UCSD-AML1 (cell line): Measurements from ENCODE around the gene LRBA.

Experiments
- DNase-seq: peaks from one replicate; lab custom pipeline; 2025; ENCODE audit not compliant: unreplicated experiment; lab: John Stamatoyannopoulos, UW

LRBA gene

DNA sequence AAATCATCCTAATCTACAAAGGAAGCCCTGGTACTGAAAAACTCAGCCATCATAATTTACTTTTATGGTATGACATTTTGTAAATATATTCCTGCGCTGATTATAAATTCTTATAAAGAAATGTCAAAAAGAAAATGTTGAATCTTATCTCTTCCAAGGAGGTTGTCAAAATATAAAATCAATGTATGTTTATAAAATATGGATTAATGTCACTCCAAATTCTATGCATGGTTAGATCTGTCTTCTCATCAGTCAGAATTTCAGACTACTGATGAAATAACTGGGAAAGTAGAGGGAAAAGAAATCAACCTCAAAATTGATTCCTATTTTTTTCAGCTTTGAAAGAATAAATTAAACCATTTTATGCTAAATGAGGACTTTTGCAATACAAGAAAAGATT lies 553.1 kb downstream of the LRBA start:
- no peak for DNase-seq

DNA sequence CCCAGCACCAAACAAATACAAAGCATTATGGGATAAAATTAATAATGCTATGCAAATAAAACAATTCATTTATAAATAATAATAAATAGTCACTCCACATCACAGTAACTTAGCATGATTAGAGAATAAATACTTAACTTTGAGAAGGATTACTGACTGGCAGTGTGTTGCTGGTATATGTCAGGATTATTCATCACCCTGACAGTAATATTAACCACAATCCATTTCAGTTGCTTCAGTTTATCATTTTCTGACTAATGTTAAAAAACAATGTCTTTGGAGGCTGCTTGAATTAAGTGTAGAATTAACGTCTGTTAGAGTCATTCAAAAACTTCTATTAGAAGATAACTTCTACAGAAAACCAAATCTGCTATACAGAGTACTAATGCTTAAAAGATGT lies 557.3 kb downstream of the LRBA start:
- no peak for DNase-seq

DNA sequence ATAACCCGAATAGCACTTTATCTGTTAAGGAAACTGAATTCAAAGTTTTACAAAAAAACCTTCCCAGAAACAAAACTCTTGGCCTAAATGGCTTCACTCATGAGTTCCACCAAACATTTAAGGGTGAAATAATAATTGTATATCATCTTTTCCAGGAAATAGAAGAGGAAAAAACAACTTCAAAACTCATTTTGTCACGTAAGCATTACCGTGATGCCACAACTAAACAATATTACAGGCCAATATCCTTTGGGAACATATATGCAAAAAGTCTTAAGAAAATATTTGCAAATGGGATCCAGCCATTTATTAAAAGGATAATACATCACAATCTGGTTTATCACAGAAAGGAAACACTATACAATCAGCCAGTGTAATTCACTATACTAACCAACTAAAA lies 563.2 kb downstream of the LRBA start:
- no peak for DNase-seq

DNA sequence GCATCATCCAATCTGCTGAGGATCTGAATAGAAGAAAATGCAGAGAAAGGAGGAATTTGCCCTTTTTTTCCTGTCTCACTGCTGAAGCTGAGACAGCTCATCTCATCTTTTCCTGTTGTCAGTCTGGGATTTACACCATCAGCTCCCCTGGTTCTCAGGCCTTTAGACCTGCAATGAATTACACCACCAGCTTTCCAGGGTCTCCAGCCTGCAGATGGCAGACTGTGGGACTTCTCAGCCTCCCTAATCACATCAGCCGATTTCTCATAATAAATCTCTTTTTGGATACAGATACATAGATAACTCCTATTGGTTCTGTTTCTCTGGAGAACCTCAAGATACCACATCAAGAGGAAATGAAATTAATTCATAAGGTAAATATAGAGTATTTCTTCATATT lies 567.7 kb downstream of the LRBA start:
- no peak for DNase-seq

DNA sequence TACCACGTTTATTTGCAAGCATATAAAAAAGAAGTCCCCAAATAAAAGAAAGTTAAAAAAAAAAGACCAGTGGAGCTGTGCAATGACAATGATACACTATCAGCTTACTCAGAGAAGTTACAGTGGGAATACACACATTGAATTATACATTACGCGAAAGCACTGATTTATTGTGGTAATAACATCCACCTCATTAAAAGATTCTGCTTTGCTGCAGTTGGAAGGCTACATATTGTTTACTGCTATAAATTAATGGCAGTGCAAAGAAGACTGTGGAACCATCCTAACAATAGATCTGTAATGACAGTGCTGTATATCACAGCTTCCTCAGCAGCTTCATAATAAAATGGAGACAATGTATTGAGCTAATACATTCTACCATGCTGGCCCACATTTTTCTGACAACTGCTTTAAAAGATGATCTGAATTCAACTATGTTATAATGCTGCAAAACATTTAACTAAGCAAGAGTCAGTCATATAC lies 575.6 kb downstream of the LRBA start:
- no peak for DNase-seq

DNA sequence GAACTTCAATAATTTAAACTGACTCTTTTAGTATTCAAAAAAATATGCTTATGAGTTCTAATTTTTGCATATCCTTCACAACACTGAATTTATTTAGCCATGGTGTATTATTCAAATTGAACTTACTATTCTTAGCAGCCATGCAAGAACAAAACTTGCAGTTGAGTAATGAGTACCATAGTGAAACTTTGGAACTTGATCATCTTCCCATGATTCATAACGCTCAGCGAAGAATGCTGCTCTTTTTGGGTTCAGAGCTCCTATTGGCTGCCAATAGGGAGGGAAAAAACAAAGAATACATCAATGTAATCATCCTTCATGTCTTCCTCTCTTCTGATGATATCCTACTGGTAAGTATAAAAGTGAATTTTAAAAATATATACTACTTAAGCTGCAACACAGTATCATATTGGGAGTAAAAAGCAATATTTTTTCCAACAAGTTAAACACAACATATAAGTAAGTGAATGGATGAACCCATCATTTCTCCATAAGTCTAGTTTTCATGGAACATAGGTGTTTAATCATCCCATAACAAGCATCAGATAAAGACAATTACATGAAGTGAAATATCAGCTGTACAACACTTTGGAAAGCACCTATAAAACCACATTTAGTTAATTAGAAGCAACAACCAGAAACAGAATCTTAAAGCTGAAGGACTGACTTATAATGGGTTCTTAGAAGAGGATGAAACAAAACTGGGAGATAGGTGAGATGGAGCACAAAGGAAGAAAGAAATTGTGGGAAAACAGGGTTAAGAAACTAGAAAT lies 578.3 kb downstream of the LRBA start:
- DNase-seq: no peak

DNA sequence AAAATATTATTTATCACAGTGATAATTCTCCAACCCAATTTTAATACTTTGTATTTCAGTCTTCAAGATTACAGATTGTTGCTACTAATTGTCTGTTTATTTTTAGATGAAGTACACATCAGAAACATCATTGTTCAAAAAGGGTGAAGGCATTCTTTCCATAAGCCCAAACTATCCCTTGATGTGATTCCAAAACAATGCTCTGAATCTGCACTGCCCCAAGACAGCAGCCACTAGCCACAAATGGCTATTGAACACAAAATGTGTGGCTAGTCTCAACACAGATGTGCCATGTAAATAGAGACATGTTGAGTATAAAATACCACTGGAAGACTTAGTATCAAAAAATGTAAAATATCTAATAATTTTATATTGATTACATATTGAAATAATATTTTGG lies 583.9 kb downstream of the LRBA start:
- no peak for DNase-seq

DNA sequence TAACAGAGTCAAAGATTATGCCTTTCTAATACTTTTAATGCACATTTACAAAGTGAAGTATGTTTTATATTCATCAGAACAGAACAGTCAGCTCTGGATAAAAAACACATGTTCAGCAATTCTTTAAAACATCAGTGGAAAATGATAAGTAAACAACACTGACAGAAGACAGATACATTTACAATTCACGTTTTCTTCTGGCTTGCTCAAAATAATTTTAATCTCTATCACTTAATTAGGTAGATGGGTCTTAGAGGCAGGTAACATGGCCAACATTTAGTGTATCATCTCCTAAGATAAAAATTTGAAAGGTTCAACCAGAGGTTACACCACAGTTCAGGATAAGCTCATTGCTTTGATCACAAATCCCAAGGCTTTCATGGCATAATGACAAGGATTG lies 589.9 kb downstream of the LRBA start:
- no peak for DNase-seq

DNA sequence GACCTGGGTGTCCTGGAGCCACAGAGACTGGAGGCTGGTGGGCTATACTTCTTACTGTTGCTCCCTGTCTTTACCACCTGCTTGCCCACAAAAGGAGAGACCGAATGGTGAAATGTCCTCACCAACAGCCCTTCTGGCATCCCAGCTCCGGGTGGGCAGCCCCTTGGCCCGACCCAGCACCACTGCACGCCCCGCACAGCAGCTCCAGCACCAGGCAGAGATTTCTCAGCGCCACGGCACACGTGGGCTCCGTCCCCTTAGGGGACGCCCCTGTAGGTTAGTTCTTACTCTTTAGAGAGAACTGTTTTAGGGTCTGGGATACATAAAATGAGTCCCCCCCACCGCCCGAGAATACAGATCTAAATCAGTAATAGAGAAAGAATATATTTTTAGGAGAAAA lies 591.6 kb downstream of the LRBA start:
- no peak for DNase-seq

DNA sequence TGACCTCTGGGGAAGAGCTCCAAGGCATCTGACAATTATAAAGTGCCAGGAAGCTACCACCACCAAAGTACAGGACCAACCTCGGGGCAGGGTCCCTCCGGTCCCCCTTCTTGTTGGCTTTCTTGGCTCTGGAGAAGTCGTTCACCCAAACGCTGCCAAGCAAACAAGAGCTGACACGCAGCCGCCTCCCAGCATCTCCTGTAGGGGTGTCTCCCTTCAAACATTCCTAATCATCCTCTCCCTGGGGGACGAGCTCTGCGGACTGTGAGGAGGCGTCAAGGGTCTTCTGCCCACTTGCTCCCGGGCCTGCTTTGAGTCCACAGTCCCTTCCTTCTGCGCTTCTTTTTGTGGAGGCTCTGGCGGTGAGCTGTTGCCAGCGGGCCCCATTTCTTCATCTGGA lies 592.0 kb downstream of the LRBA start:
- no peak for DNase-seq

DNA sequence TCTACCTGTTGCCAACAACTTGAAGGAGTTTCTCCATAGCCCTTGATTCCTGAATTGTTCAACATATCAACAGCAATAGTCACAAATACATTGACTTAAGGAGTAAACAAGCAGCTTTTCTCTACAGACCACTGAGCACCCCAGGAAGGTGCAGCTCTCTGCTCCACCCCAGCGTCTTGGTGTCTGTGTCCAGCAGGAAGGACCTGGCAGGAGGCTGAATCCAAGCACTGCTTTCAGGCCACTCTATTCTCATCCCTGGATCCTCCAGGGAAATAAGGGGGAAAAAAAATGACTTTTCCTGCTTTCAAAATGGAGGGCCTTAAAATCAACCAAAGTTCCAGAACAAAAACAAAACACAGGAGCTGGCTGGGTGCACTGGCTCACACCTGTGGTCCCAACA lies 593.5 kb downstream of the LRBA start:
- no peak for DNase-seq

DNA sequence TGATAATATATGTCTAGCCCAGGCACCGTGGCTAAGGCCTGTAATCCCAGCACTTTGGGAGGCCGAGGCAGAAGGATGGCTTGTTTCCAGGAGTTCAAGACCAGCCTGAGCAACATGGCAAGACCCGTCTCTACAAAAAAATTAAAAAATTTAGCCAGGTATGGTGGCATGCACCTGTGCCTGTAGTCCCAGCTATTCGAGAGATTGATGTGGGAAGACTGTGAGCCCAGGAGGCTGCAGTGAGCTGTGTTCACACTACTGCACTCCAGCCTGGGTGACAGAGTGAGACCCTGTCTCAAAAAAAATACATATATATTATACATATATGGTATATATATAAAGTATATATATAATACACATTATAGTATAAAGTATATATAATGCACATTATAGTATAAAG lies 595.1 kb downstream of the LRBA start:
- no peak for DNase-seq

DNA sequence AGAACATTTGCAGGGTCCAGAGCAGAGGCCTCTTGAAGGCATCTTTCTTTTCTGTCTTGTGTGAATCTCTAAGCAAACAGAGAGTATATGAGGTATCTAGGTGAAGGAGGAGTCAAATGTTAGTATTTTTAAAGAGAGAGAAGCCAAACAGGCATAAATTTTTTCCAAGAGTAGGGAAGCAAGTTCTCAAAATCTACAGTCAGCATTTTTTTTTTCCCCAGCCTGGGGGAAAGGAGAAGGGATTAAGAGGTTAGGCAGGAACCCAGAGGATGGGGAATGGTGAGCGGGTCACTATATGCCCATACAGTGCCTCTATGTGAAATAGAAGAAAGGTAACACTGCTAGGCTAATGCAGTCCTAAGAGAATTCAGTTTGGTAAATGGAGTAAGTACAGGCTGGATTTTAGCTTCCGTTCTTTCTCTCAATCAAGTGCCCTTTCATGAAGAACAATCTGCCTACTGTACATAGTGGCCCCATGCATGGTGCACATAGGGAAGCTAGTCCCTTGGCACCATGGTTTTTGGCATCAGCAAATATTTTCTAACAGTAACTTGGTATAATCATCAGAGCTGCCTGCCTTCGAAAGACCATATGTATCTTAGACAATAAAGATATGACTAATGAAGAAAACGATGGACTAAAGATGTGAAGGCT lies 596.2 kb downstream of the LRBA start:
- DNase-seq: no peak

DNA sequence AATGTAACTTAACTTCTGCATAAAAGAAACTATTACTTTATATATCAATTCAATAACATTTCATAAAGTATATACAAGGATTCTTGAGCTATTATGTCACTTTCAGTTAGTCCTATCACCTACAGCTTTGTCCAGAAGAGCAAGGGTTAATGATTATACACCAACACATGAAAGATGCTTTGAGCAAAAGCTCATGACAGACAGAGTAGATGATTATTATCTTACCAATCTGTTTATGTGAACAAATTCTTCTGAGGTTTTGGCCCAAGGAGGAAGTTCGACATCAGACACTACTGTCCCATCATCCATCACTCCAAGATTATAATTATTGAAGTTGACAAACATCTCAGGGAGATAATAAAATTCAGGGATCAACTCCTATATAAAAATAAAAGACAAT lies 599.9 kb downstream of the LRBA start:
- no peak for DNase-seq

DNA sequence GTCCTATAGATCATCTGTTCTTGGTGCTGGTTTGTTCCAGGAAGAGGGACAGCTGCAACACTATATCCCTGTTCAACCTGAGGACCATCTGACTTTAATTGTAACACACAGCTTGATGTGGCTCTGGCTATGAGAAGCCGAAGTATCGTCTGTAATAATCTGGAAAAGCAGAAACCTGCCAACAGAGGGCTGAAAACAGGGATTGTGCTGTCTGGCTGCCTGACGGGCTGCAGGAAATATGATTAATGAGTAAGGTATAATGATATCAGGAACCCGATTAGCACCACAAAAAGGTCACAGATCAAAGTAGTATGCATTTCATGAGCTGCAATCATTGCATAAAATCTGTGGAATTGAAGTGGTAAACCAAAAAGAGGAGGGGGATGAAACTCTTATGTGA lies 603.6 kb downstream of the LRBA start:
- DNase-seq: no peak

DNA sequence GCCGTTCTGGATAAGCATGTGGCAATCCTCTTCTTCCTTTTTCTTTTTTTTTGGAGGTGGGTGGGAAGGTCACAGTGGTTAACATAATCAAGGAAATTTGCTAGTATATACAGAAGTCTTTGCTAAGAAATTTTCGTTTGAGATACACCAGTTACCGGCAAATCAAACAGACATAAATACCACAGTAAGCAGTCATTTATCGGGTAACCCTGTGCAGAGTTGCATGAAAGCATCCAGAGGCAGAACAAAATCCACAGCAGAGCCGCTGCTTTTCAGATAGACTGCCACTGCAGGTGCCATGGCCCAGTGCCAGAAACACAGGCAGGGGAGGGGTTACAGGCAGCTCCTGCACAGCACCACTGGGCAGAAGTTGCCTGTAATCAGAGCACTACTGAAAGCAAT lies 612.2 kb downstream of the LRBA start:
- no peak for DNase-seq

DNA sequence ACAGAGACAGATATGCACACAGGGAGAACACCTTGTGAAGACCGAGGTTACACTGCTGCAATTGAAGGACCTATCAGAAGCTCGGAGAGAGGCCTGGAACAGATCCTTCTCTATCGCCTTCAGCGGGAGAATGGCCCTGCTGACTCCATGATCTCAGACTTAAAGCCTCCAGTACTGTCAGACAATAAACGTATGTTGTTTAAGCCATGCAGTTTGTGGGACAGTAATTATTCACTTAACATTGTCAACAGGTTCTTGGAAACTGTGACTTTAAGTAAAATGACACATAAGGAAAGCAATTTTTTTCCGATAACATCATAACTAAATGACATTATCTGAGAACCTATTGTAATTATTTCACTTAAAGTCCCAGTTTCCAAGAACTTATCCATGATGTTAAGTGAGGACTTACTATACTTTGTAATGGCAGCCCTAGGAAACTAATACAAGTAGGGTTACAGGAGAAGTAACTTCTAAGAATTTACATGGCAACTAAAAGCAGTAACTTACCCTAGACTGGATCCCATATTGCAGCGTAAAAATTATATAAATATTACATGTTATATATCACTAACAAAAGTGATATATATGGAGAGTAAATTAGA lies 613.9 kb downstream of the LRBA start:
- no peak for DNase-seq

DNA sequence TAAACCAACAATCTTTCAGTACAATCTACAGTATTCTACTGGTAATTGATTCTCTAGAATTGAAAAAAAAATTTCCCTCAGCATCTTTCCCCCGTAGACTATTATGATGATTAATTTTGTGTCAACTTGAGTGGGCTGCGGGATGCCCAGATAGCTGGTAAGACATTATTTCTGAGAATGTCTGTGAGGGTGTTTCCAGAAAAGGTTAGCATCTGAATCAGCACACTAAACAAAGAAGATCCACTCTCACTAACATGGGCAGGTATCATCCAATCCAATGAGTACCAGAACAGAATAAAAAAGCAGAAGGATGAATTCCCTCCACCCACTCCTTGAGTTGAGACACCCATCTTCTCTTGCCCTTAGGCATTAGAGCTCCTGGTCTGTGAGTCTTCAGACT lies 619.2 kb downstream of the LRBA start:
- no peak for DNase-seq

DNA sequence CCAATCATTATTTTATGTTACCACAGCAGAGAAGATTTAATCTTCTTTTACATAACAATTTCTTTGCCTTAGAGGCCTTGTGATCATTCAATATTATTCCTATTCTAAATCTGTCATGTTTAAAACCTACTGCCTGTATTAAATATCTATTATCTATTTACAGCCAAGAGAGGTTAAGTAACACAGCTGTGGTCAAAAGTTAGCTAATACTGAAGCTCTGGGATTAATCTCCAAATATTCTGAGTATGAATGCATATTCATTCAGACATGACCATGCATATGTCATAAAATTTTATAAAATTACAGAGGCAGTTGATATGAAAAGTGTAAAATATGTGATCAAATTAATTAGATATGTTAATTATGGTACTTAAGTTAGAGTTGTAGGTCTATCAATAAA lies 621.0 kb downstream of the LRBA start:
- DNase-seq: no peak

DNA sequence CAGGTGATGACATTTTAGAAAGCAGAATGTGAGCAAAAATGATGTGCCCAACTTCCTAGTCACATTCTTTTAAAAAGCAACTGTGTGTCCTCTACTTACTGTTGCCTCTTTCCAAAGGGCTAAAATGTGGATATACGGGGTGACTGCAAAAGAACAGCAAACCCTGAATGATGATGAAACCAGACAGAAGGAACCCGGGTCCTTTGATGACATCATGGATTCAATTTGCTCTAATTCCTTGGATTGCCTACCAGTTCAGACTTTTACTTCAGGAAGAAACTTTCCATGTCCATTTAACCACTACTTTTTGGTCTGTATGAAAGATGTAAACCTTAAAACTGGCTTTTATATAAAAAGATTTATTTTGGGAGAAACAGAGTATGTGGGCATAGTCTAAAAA lies 624.0 kb downstream of the LRBA start:
- no peak for DNase-seq

DNA sequence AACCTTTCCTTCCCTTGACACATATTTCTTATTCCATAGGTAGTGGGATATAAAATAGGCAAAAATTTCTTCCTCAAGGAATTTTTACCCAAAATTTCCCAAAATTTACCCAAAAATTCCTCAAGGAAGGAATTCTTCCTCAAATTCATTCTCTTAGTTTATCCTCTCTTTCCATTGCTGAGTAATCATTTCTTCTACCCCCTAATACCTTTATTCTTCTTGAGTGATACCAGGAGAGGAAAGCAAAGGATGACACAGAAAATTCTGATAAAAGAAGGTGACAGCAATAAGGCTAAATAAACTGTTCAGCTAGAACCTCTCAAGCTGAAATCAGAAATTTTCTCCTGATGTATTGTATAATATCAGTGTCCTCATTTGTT lies 624.6 kb downstream of the LRBA start:
- no peak for DNase-seq

DNA sequence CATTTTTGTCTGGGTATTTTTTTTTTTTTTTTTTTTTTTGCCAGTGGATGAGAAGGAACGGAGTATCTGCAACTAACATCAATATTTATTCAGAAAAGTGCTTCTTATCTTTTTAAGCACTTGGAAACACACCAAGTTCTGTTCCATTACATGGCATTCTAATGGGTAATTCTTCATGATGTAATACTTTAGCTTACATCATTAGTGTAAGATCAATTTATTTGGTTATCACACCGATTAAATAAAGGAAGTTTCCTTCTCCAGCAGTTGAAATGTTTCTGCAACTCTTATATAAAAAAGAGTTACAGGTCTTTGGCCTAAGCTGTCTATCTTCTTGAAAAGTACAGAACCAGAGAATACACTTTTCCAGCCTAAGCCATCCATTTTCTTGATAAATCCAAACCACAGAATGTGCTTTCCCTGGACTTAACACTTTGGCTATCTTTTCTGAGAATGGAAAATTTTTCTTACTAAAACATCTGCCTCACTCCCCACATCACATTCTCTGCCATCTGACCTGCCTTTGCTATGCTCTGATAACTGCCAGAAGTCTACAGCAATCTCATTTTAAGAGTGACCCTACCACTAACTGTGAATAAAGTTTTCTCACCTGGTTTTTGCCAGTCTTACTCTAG lies 625.1 kb downstream of the LRBA start:
- DNase-seq: no peak
